SK-N-SH (cell line): ENCODE measurements around the gene CDH9.

Experiments used
- CTCF ChIP-seq: fragments of 200-600 bp; sonication (generic); IDR thresholded peaks from 2 replicates; pipeline ENCODE4 v1.6.1; 2017; ENCODE audit warnings: antibody characterized with exemption, mild to moderate bottlenecking, moderate library complexity
- JUND ChIP-seq: IDR thresholded peaks from 2 replicates; pipeline ENCODE4 v1.4.0; 2012
- RFX5 ChIP-seq: IDR thresholded peaks from 2 replicates; pipeline ENCODE4 v1.6.1; 2012; ENCODE audit warnings: mild to moderate bottlenecking, improper control_type of control experiment, low read length

GRCh38 chr5:26981750-26982149 is 56.6 kb downstream of the CDH9 start:
- TF ChIP-seq JUND (no peak), CTCF (no peak), RFX5 (no peak)
